Urothelium cell line (cell line): ENCODE data around the gene EPAS1.

Experiments used
- DNase-seq: peaks from one replicate; pipeline ENCODE4 v3.0.0; 2011; ENCODE audit warnings: low spot score, mixed read lengths
- FAIRE-seq: peaks from 2 replicates; lab custom pipeline; 2011; peaks lifted over from hg19 to GRCh38; lab: Jason Lieb, UNC

Gene EPAS1

GRCh38 chr2:46299365-46300263 lies 2.4 kb downstream of the EPAS1 start:
- FAIRE-seq (no peak), DNase-seq (no peak)

DNA sequence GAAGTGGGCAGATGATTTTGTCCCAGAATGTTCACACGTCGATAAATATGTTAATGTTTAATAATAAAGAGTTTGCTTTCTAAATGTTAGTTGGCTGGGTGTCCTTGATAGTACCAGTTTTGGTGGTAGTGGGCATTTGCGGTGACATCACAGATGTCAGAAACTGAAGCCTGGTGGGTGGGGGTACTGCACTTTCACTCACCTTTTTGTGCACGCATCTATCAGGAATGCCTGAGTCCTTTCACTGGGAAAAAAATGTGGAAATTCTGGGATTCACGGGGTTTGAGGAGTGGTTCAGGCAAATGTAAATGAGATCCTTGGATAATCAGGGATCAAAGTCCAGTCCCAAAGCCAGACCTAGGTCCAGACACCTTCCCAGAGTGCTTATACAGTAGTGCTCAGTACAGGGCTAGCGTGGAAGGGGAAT lies 3.2 kb downstream of the EPAS1 start:
- DNase-seq (no peak), FAIRE-seq (no peak)

DNA sequence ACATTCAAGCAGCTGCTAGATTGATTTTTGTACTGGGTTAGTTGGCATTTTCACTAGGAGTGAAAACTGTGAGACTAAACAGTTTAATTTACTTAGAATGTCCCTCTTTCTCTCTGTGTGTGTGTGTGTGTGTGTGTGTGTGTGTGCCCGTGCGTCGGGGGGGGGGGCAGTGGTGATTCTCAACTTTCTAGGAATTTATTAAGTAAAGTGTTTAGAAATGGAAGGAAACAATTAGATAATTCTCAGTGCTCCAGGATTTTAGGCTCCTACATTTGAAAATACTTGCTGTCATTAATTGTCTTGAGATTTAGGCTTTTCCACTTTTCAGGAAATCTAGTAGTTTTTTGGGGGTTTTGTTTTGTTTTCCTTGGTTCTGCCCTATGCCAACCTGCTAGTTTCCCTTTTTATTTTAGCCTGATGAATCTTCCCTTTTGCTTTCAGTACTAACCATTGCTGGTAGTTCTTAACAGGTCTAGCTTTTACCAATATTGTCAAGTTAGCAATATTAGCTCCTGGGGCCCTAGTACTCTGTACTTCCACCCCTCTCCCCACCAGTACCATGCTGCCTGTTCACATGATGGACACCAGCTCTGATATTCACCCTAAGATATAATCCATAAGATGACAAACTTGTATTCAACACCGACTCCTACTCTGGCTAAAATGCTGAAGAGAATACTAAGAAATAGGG lies 4.9 kb downstream of the EPAS1 start:
- DNase-seq: no peak
- no peak for FAIRE-seq

GRCh38 chr2:46303233-46303632 lies 6.0 kb downstream of the EPAS1 start:
- FAIRE-seq (no peak), DNase-seq (no peak)

DNA sequence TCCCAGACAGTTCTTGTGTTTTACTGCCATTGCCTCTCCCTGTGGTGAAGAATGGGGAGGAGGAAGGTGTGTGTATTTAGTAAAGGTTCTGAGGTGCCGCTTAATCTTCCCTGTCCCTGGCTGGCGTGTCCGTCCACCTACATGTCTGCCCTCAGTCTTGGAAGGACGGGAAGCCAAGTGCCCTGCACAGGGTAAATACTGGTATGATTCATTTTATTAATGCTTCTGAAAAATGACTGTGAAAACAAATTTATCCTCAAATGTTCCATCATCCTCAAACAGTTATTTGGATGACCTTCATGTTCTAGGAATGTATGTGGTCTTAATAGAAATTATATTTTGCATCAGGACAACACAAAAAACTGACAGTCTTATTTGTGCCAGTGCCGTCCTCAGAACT lies 6.6 kb downstream of the EPAS1 start:
- FAIRE-seq: no peak

DNA sequence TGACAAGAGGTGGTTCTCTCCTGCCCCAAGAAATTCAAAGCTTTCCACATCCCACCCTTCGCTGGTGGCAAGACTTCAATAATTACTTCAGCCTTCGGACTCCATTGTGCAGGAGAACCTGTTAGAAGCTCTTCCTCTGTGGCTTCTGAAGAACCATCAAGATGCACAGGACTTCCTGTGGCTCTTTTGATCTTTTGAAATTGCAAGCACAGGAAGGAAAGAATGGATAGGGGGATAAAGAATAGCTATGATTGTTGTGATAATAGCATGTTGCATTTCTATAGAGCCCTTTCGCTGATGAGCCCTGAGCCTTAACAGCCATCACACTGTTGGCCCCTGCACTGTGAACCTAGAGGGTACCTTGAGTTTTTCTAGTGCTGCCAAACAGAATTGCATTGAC lies 7.4 kb downstream of the EPAS1 start:
- DNase-seq (no peak), FAIRE-seq (no peak)

More for the DNA sequence above, 6.6 kb downstream of the EPAS1 start:
- DNase-seq: no peak

DNA sequence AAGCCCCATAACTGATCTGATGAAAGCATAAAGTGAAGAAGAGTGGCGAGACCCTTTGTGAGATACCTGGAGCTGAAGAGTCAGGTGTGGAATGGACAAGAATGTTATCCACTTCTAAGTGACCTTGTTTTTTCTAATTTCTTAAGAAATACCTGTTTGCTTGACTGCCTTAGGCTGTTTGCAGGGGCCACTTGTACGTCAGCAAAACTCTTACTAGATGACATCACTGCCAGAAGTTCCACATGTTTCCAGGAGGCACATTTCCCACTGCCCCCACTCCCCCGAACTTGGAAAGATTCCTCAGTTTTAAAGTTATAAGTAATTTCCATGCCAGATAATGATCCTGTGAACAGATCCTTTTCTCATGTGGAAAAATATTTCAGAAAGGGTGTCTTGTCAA lies 8.0 kb downstream of the EPAS1 start:
- no peak for FAIRE-seq

DNA sequence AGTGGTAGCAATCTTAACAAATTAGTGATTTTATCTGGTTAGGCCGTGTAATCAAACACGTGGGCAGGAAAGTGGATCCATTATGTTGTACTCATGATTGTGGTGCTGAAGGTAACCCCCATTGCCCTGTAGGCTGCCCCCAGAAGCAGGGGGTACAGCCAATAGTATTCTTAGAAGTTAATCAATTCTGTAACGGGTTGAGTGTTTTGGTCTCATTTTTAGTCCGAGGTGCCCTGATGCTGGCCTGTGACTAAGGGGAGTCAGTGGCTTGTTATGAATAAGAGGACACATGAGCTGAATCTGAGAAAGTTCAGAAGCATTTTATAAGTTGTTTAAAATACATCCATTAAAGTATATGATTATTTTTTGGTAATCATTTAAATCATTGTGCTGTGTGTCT lies 8.6 kb downstream of the EPAS1 start:
- no peak for DNase-seq
- FAIRE-seq: no peak

More for the DNA sequence above, 8.0 kb downstream of the EPAS1 start:
- no peak for DNase-seq

DNA sequence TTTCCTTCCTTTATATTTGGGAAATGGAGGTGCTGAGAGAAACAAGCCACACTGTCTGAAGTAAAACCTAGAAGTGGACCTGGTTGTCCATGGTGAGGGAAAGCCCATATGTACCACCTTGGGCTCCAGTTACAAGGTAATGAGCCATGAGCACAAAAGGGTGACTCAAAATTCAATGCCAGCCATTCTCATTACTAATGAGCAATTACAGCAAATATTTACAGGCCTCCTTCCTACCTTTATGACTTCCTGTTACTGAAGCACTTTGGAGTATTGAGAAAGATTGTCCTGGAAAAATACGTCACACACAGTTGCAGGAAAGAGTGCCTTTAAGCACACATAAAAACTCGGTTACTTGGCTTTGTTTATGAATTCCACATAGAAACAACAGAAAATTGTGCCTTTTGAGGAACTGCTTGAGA lies 9.1 kb downstream of the EPAS1 start:
- no peak for DNase-seq
- no peak for FAIRE-seq

DNA sequence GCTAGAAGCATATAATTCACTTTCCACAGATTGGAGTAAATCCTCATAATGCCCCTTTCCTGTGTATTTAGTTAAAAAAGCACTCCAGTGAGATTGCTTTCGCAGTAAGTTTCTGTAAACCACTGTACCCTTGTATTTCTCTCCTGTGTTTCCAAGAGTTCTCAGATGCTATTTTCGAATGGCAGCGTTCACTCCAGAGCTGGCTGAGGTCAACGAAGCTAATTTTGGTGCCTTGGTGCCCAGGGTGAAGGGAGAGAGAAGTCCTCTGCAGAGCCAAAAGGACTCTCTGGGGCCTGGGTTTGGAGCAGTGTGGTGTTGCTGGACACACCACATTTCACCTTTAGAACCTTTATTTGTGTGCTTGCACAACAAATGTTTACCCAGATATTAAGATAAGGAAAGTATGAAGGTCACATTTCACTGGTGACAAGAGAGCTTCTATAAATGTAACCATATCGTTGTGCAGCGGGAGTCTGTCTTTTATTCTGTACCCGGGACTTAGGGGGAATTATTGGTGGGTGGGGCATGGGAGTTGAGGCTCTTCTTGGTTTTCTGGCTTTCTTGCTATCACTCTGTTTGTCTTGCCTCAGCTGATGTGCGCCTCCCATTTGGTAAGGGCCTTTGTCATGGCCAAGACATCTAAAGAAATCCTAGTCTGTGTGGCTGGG lies 9.9 kb downstream of the EPAS1 start:
- no peak for DNase-seq
- FAIRE-seq: no peak

- DNase-seq: no peak
Measured at GRCh38 chr2:46308081-46308480, 10.9 kb downstream of the EPAS1 start.

GRCh38 chr2:46308629-46309028 lies 11.4 kb downstream of the EPAS1 start:
- DNase-seq: no peak

More at GRCh38 chr2:46308081-46308480, 10.9 kb downstream of the EPAS1 start:
- FAIRE-seq: no peak

GRCh38 chr2:46309052-46309953 lies 12.1 kb downstream of the EPAS1 start:
- FAIRE-seq: no peak
- DNase-seq: no peak

More at GRCh38 chr2:46308629-46309028, 11.4 kb downstream of the EPAS1 start:
- FAIRE-seq: no peak

- DNase-seq (no peak), FAIRE-seq (no peak)
Measured at GRCh38 chr2:46310446-46310845, 13.2 kb downstream of the EPAS1 start.

DNA sequence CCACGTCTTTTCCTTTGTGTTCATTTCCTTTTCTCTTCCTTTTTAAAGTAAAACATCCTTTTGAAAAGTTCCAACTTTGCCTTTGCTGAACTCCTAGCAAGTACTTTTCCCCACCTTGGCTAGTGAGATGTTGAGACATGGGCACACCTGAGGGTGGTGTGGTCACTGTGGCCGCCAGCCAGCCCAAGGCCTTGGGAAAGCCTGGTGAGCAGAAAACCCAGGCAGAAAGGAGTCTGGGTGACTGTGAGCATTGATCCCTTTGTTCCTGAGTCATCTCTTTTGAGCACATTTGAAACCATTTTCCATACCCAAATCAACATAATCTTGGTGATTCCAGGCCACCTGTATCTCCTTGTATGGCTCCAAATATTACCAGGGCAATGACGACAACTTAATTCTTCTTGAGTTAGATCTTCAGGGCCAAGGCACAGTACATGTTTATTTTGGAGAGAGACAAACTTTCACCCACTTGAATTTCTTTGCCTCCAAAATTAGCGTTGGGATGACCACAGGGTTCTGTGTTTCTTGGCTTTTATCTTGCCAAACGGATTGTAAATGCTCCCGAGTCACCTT lies 14.5 kb downstream of the EPAS1 start:
- no peak for DNase-seq
- no peak for FAIRE-seq

- no peak for FAIRE-seq
- no peak for DNase-seq
Measured at GRCh38 chr2:46313063-46313462, 15.9 kb downstream of the EPAS1 start.

GRCh38 chr2:46314065-46314835 lies 17.0 kb downstream of the EPAS1 start:
- no peak for DNase-seq
- no peak for FAIRE-seq

DNA sequence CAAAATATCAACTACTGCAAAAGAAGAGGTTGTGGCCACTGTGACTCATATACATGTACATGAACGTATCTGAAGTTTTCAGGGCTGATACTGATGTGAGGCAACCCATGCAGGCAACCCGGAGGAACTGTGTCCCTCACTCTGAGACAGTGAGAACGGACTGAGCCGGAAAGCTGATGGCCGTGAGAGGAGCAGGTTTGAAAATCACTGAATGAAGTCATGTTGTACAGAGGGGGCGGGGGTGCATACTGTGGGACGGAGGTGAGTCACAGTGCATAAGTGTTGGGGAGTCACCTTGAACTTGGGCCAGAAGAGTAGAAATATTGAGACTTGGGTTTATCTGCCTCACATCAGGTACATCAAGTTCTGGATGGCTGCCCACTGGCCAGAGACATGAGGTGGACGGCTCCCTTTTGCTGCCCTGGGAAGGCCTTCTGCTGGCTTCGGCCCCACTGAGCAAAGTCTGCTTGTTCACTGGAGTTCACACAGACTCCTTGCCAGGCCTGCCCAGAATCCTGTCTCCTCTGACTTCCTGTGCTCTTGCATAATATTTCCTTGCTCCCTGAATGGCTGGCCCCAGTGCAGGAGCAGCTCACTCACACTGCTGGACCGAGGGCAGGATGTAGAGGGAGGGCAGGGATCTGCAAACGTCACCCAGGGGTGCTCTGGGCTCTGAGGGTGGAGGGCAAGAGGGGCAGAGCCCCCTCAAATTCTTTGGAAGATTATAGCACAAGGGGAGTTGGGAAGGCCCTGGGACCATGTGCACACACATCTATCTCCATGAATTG lies 18.1 kb downstream of the EPAS1 start:
- FAIRE-seq: peak; percentile 70

DNA sequence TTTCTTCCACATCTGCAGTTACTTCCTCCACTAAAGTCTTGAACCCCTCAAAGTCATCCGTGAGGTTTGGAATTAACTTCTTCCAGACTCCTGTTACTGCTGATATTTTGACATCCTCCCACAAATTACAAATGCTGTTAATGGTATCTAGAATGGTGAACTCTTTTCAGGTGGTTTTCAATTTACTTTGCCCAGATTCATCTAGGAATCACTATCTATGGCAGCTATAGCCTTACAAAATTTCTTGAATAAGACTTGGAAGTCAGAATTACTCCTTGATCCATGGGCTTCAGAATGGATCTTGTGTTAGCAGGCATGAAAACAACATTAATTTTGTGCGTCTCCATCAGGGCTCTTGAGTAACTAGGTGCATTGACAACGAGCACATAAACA lies 19.9 kb downstream of the EPAS1 start:
- no peak for FAIRE-seq
- DNase-seq: no peak

More for the DNA sequence above, 18.1 kb downstream of the EPAS1 start:
- DNase-seq: peak; percentile 91
